HG03460 (cell line): ENCODE measurements around the gene WDR4.
"Not testable (repeated sequence)": the region's sequence is repeated elsewhere in the genome, so short reads cannot be mapped to it uniquely, and the experiment has no call there.

Experiments used
- ATAC-seq: cut with Tn5 transposase; IDR thresholded peaks from one replicate; pipeline ENCODE4 v1.9.1; 2021; ENCODE audit not compliant: unreplicated experiment

Gene WDR4

GRCh38 chr21:42840411-42841155 lies 38.8 kb downstream of the WDR4 start:
- no peak for ATAC-seq

GRCh38 chr21:42839271-42840231 lies 39.8 kb downstream of the WDR4 start:
- no peak for ATAC-seq

- not testable (repeated sequence) for ATAC-seq
Observed at GRCh38 chr21:42838212-42838690, 41.1 kb downstream of the WDR4 start.

- ATAC-seq = no peak
Observed at GRCh38 chr21:42837421-42838211, 41.7 kb downstream of the WDR4 start.

GRCh38 chr21:42836767-42837301 lies 42.5 kb downstream of the WDR4 start:
- ATAC-seq = no peak

- no peak for ATAC-seq
Observed at GRCh38 chr21:42836402-42836666, 43.0 kb downstream of the WDR4 start.

GRCh38 chr21:42835611-42836401 lies 43.5 kb downstream of the WDR4 start:
- no peak for ATAC-seq

GRCh38 chr21:42835211-42835610 lies 44.1 kb downstream of the WDR4 start:
- ATAC-seq = no peak

- no peak for ATAC-seq
Observed at GRCh38 chr21:42834726-42835191, 44.6 kb downstream of the WDR4 start.

- no peak for ATAC-seq
Observed at GRCh38 chr21:42833859-42834725, 45.2 kb downstream of the WDR4 start.

GRCh38 chr21:42833439-42833815 lies 45.9 kb downstream of the WDR4 start:
- ATAC-seq = no peak

GRCh38 chr21:42832321-42832630 lies 47.1 kb downstream of the WDR4 start:
- not testable (repeated sequence) for ATAC-seq

- no peak for ATAC-seq
Observed at GRCh38 chr21:42830456-42831455, 48.6 kb downstream of the WDR4 start.

GRCh38 chr21:42829954-42830353 lies 49.4 kb downstream of the WDR4 start:
- ATAC-seq = no peak

- no peak for ATAC-seq
Observed at GRCh38 chr21:42829417-42829816, 49.9 kb downstream of the WDR4 start.

GRCh38 chr21:42827588-42827987 lies 51.8 kb downstream of the WDR4 start:
- ATAC-seq = no peak

GRCh38 chr21:42820616-42821465 lies 58.5 kb downstream of the WDR4 start:
- no peak for ATAC-seq
